Lower leg skin (tissue), 4 donors: ENCODE data around the gene BRCC3. TPM values are rescaled to one million over a fixed set of nuclear protein-coding genes. Genes with fewer than 3 reads are reported as not detected.

Experiments
- DNase-seq, 2 donors: peaks; one replicate each; pipeline ENCODE4 v3.0.0-alpha.2; 2019; ENCODE audit warnings: low spot score in 2 of 2
- H3K4me3 ChIP-seq: fragments of 200-600 bp; sonication (generic); 2 replicates; pipeline ENCODE4 v1.5.1; 2017; ENCODE audit warnings: mild to moderate bottlenecking, low read depth; ENCODE audit not compliant: poor library complexity, severe bottlenecking
- CTCF ChIP-seq, 3 donors: fragments of 450-650 bp; IDR thresholded peaks; one replicate each; pipeline ENCODE4 v1.5.1; 2016; ENCODE audit warnings: antibody characterized with exemption in 3 of 3, mild to moderate bottlenecking in 3 of 3, moderate library complexity in 2 of 3
- POLR2A ChIP-seq, 2 donors: fragments of 450-650 bp; IDR thresholded peaks; one replicate each; pipeline ENCODE4 v1.6.1; 2016 to 2017; ENCODE audit warnings: antibody characterized with exemption in 2 of 2, mild to moderate bottlenecking in 1 of 2, moderate library complexity in 1 of 2
- WGBS, 2 donors: methylation state at CpG; one replicate each; pipeline ENCODE4 v1.1.5; 2018; 5-methylcytosine and 5-hydroxymethylcytosine counted together
- intact Hi-C: fragments of 100-400 bp; cut with DNase I; formaldehyde crosslinking; loops from one replicate; pipeline ENCODE4 v1.15.0; 2023; ENCODE audit warnings: low total_unique reads
- total RNA-seq, 4 donors: library from RNA; depleted of rRNA; stranded (reverse); fragments of >200 nt; gene quantifications; one replicate each; pipeline ENCODE4 v1.1.0, GENCODE V29; 2016

The BRCC3 gene
- total RNA-seq, 4 donors from 2014 or later = 8.2 to 14.1 (median 11.6) TPM

- DNase-seq = no peak
- intact Hi-C loops = no loop called here
- TF ChIP-seq CTCF (IDR thresholded peaks at IDR 0.05) = no peak
- TF ChIP-seq POLR2A (IDR thresholded peaks at IDR 0.05) = no peak
- H3K4me3 ChIP-seq = no peak overlapping the region
- WGBS, 2 donors = 88 to 98% methylated on average over 4 of the region's 4 CpGs
Measured at GRCh38 chrX:155113097-155113496, 41.8 kb downstream of the BRCC3 start.

DNA sequence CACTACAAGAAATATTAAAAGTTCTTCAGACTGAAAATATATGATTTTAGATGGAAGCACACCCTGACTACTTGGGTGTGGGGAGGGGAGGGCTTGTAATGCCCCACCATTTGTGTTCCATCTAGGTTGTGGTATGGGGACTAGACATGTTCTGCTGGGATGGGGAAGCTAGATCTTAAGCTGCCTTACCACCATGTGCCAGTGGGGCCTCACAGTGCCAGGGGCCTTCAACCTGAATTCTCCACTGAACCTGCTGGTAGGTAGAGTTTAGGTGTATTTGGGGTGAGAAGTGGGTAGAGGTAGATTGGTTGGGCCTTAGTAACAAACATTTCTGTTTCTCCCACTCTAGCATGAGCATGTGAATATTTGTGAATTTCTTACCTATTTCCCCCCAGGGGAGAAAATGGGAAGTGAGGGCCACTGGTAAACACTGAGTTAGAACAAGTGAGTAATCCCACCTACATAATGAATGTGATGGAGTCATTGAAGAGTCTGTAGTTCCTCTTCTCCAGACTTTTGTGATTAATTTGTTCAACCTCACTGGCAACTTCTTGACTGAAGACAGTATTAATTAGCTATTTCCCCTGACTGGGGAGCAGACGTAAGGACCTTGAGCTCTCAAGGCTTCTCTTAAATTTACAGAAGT lies 44.0 kb downstream of the BRCC3 start:
- DNase-seq = no peak
- WGBS, 2 donors = 82 to 86% methylated on average over 1 of the region's 1 CpG
- intact Hi-C loops = no loop called here
- TF ChIP-seq POLR2A (IDR thresholded peaks at IDR 0.05) = no peak
- TF ChIP-seq CTCF (IDR thresholded peaks at IDR 0.05) = no peak
- no peak overlapping the region for H3K4me3 ChIP-seq

GRCh38 chrX:155127465-155127864 lies 56.2 kb downstream of the BRCC3 start:
- WGBS, 2 donors = 85 to 100% methylated on average over 1 of the region's 1 CpG
- TF ChIP-seq POLR2A (IDR thresholded peaks at IDR 0.05) = no peak
- no peak for TF ChIP-seq CTCF (IDR thresholded peaks at IDR 0.05)
- intact Hi-C loops = no loop called here
- H3K4me3 ChIP-seq = no peak overlapping the region
- no peak for DNase-seq

DNA sequence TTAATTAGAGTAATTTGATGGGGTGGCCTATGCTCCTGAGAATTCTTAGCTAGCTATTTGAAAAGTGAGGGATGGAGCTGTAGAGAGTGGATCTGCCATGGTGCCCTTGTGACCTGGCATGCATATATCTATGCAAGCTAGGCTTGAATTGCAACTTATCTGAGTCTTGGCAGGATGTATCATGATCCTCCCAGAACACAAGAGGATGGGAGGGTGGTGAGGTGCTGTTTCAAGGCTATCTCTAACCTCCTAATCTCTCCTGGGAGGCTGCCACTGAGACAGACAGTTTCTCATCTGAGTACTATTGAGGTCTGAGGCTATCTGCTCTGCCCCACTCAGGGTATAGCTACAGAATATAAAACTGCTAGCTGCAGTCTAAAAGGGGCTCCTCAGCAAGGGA lies 56.6 kb downstream of the BRCC3 start:
- intact Hi-C loops = no loop called here
- DNase-seq = no peak
- TF ChIP-seq POLR2A (IDR thresholded peaks at IDR 0.05) (no peak), CTCF (IDR thresholded peaks at IDR 0.05) (no peak)
- no peak overlapping the region for H3K4me3 ChIP-seq

DNA sequence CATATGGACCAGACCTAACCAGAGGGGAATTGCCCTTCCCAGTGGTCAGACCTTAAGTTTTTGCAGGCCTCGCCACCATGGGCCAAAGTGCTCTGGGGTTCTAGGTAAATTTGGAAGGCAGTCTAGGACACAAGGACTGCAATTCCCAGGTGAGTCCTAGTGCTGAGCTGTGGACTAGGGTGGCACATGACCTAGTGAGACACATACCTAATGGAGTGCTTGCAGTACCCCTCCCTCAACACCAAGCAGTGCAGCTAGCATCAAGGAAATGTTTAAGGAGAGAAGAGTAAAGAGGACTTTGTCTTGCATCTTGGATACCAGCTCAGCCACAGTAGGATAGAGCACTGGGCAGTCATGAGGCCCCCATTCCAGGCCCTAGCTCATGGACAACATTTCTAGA lies 60.8 kb downstream of the BRCC3 start:
- intact Hi-C loops = no loop called here
- H3K4me3 ChIP-seq = no peak overlapping the region
- no peak for TF ChIP-seq POLR2A (IDR thresholded peaks at IDR 0.05)
- TF ChIP-seq CTCF (IDR thresholded peaks at IDR 0.05) = no peak
- no peak for DNase-seq
- 86% methylated on average over 1 of the region's 1 CpG; no CpG with 5 or more reads in 1 of the 2 donors for WGBS, 2 donors

GRCh38 chrX:155134255-155134654 lies 62.9 kb downstream of the BRCC3 start:
- DNase-seq = no peak
- 66 to 77% methylated on average over 4 of the region's 4 CpGs for WGBS, 2 donors
- no peak for TF ChIP-seq POLR2A (IDR thresholded peaks at IDR 0.05)
- TF ChIP-seq CTCF (IDR thresholded peaks at IDR 0.05) = no peak
- no peak overlapping the region for H3K4me3 ChIP-seq
- intact Hi-C loops = no loop called here
